Sigmoid colon (tissue), 7 donors: ENCODE results near the gene SPON2. TPM values are rescaled to one million over a fixed set of nuclear protein-coding genes. Genes with fewer than 3 reads are reported as not detected.

Source experiments
- DNase-seq: peaks from one replicate; pipeline ENCODE4 v3.0.0-alpha.2; 2019
- H3K27ac ChIP-seq, 4 donors: fragments of 200-600 bp; sonication (generic); one replicate each; pipeline ENCODE4 v1.5.1; 2016 to 2019; ENCODE audit warnings: mild to moderate bottlenecking in 1 of 4
- H3K27me3 ChIP-seq, 3 donors: fragments of 200-600 bp; sonication (generic); one replicate each; pipeline ENCODE4 v1.5.1; 2019; ENCODE audit warnings: mild to moderate bottlenecking in 1 of 3
- H3K36me3 ChIP-seq, 4 donors: fragments of 200-600 bp; sonication (generic); one replicate each; pipeline ENCODE4 v1.5.1; 2016 to 2019
- H3K4me1 ChIP-seq, 4 donors: fragments of 200-600 bp; sonication (generic); one replicate each; pipeline ENCODE4 v1.5.1; 2017 to 2019
- H3K4me3 ChIP-seq, 4 donors: fragments of 200-600 bp; sonication (generic); one replicate each; pipeline ENCODE4 v1.5.1; 2017 to 2019; ENCODE audit warnings: mild to moderate bottlenecking in 2 of 4, moderate library complexity in 1 of 4
- H3K9me3 ChIP-seq, 4 donors: fragments of 200-600 bp in 3 of 4; sonication (generic) in 3 of 4; one replicate each; pipeline versions ENCODE4 v1.5.1 to v1.6.1; 2013 to 2019
- CTCF ChIP-seq, 4 experiments: fragments of 450-650 bp in 3 of 4; fragments of 200-600 bp in 1 of 4; IDR thresholded peaks; one replicate each; pipeline ENCODE4 v1.5.1; 2016 to 2019; ENCODE audit warnings: antibody characterized with exemption in 4 of 4, mild to moderate bottlenecking in 3 of 4, moderate library complexity in 2 of 4
- EP300 ChIP-seq, 4 donors: sonication (generic); formaldehyde crosslinking; IDR thresholded peaks; one replicate each; pipeline ENCODE4 v1.6.1; 2017; ENCODE audit warnings: antibody characterized with exemption in 4 of 4
- POLR2A ChIP-seq, 2 donors: fragments of 450-650 bp; IDR thresholded peaks; one replicate each; pipeline ENCODE4 v1.6.1; 2016; ENCODE audit warnings: antibody characterized with exemption in 2 of 2, mild to moderate bottlenecking in 2 of 2, moderate library complexity in 2 of 2
- POLR2AphosphoS5 ChIP-seq, 4 donors: sonication (generic); formaldehyde crosslinking; IDR thresholded peaks; one replicate each; pipeline ENCODE4 v1.6.1; 2017; ENCODE audit warnings: antibody characterized with exemption in 4 of 4
- WGBS, 2 donors: extraction: QIAGEN DNeasy Blood & Tissue Kit; methylation state at CpG; one replicate each; pipeline ENCODE4 v1.1.7; 2013; 5-methylcytosine and 5-hydroxymethylcytosine counted together
- intact Hi-C: fragments of 100-400 bp; cut with DNase I; formaldehyde crosslinking; loops from one replicate; pipeline ENCODE4 v1.15.1; 2023
- polyA plus RNA-seq, 3 donors: library from polyadenylated mRNA; stranded (reverse); fragments of 200-250 nt; gene quantifications; one replicate each; pipeline ENCODE4 v1.2.3, GENCODE V29; 2013
- total RNA-seq, 4 donors: library from RNA; depleted of rRNA; stranded (reverse); fragments of >200 nt; gene quantifications; one replicate each; pipeline ENCODE4 v1.1.0, GENCODE V29; 2016
- donor health status: healthy with polysubstance abuse.
- donor health status: Bipolar disorder and iron deficiency.
- donor health status: healthy.

Gene SPON2
- 100 to 1,000 TPM in 1 of 4 donors, 10 to 100 TPM in 3; 33.6 to 165 (median 79.8) TPM for total RNA-seq
- 10 to 100 TPM in 2 of 3 donors, 1 to 10 TPM in 1; 8.6 to 33.6 (median 25.2) TPM for polyA plus RNA-seq

GRCh38 chr4:1172228-1172851 lies at the start of gene SPON2:
Gene SPON2, minus strand, starts transcription at chr4:1172583.
- peak; percentile 79 for DNase-seq
- no peaks in the 10 kb centered on the region for H3K9me3 ChIP-seq
- 3 to 6% methylated on average over 54 of the region's 54 CpGs for whole genome bisulfite sequencing, 2 donors

GRCh38 chr4:1221155-1221870 lies 48.9 kb upstream of the SPON2 start:
- peaks cover 26 to 83% (median 49%) of the 10 kb centered on the region in 4 donors for H3K36me3 ChIP-seq
- H3K27me3 ChIP-seq = no peaks in the 10 kb centered on the region
- no peaks in the 10 kb centered on the region for H3K9me3 ChIP-seq
- TF ChIP-seq EP300 (IDR thresholded peaks at IDR 0.05) = no peak
- no peak for DNase-seq
- H3K4me3 ChIP-seq = no peak overlapping the region
- intact Hi-C loops = no loop called here
- no peak overlapping the region for H3K27ac ChIP-seq
- WGBS, 2 donors = 91 to 92% methylated on average over 33 of the region's 33 CpGs
- H3K4me1 ChIP-seq = peaks cover 0 to 8% (median 4%) of the 10 kb centered on the region in 4 donors

More at GRCh38 chr4:1172228-1172851, at the start of gene SPON2:
- peaks cover 23 to 33% (median 28%) of the 10 kb centered on the region in 3 donors for H3K27me3 ChIP-seq
- intact Hi-C loops = no loop called here
- TF ChIP-seq POLR2A (IDR thresholded peaks at IDR 0.05) (no peak), EP300 (IDR thresholded peaks at IDR 0.05) (no peak), POLR2AphosphoS5 (IDR thresholded peaks at IDR 0.05) (peak in 2 of 4 donors; percentile 21 to 41), CTCF (IDR thresholded peaks at IDR 0.05) (no peak)
- H3K4me3 ChIP-seq = peak within 1 kb of the TSS; percentile 32 to 53 (median 42)
- H3K36me3 ChIP-seq = no peaks in the 10 kb centered on the region
- H3K4me1 ChIP-seq = peaks cover 2 to 66% (median 43%) of the 10 kb centered on the region in 4 donors
- H3K27ac ChIP-seq = peak within 1 kb of the TSS; percentile 61 to 79 (median 70)

- Histone ChIP-seq H3K9me3 (no peaks in the 10 kb centered on the region), H3K4me3 (no peak overlapping the region), H3K36me3 (peaks cover 24 to 83% (median 51%) of the 10 kb centered on the region in 4 donors), H3K27me3 (no peaks in the 10 kb centered on the region), H3K27ac (no peak overlapping the region), H3K4me1 (peaks cover 0 to 8% (median 6%) of the 10 kb centered on the region in 4 donors)
- no peak for TF ChIP-seq POLR2A (IDR thresholded peaks at IDR 0.05)
- TF ChIP-seq POLR2AphosphoS5 (IDR thresholded peaks at IDR 0.05) = no peak
- TF ChIP-seq EP300 (IDR thresholded peaks at IDR 0.05) = no peak
- intact Hi-C loops = no loop called here
- DNase-seq = no peak
- 95 to 96% methylated on average over 16 of the region's 16 CpGs for WGBS, 2 donors
Measured at GRCh38 chr4:1220566-1220965, 48.2 kb upstream of the SPON2 start.

- Histone ChIP-seq H3K4me1 (peaks cover 0 to 10% (median 7%) of the 10 kb centered on the region in 4 donors), H3K27ac (peak overlapping the region in 1 of 4 donors; percentile 39), H3K9me3 (no peaks in the 10 kb centered on the region), H3K4me3 (no peak overlapping the region), H3K27me3 (no peaks in the 10 kb centered on the region), H3K36me3 (peaks cover 24 to 83% (median 51%) of the 10 kb centered on the region in 4 donors)
- intact Hi-C loops = no loop called here
- TF ChIP-seq POLR2A (IDR thresholded peaks at IDR 0.05) (no peak), CTCF (IDR thresholded peaks at IDR 0.05) (no peak), POLR2AphosphoS5 (IDR thresholded peaks at IDR 0.05) (no peak), EP300 (IDR thresholded peaks at IDR 0.05) (no peak)
- no peak for DNase-seq
- 90 to 93% methylated on average over 7 of the region's 7 CpGs for WGBS, 2 donors
Measured at GRCh38 chr4:1219566-1219950, 47.2 kb upstream of the SPON2 start.

GRCh38 chr4:1218634-1219565 lies 46.5 kb upstream of the SPON2 start:
- Histone ChIP-seq H3K36me3 (peaks cover 23 to 83% (median 51%) of the 10 kb centered on the region in 4 donors), H3K27ac (peak overlapping the region in 1 of 4 donors; percentile 39)

More at GRCh38 chr4:1218634-1219565, 46.5 kb upstream of the SPON2 start:
- Histone ChIP-seq H3K27me3 (no peaks in the 10 kb centered on the region), H3K9me3 (no peaks in the 10 kb centered on the region), H3K4me1 (peaks cover 0 to 10% (median 7%) of the 10 kb centered on the region in 4 donors), H3K4me3 (no peak overlapping the region)
- intact Hi-C loops = no loop called here
- DNase-seq = no peak
- WGBS, 2 donors = 66 to 90% methylated on average over 21 of the region's 21 CpGs
- TF ChIP-seq POLR2A (IDR thresholded peaks at IDR 0.05) = no peak
- no peak for TF ChIP-seq POLR2AphosphoS5 (IDR thresholded peaks at IDR 0.05)
- TF ChIP-seq CTCF (IDR thresholded peaks at IDR 0.05) = no peak
